ENCODE measurements around the gene GRM7.

DNA sequence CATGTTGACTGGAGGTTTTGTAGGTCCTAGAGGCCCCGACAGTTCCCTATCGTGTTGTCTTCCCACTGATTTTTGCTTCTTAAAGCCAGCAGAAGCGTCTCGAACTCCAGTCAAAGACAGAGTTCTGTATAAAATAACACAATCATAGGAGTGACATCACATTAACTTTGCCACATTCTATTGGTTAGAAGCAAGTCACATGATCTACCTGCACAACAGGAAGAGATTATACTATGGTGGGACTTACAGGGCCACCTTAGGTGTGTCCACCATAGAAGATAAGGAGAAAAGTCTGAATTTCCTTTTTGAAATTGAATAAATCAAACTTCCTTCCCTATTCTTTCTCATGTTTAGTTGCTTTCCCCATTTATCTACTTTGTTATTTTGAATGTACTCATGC is 365.5 kb downstream of the GRM7 start:
- TF ChIP-seq POLR2AphosphoS5 (IDR thresholded peaks at IDR 0.05; ENCODE audit: low read depth, low read length) (no peak), SIN3A (IDR thresholded peaks at IDR 0.05; ENCODE audit: borderline replicate concordance, insufficient read depth, low read length) (no peak), TAF1 (IDR thresholded peaks at IDR 0.05; ENCODE audit: borderline replicate concordance, insufficient read depth, low read length) (no peak), FOXP2 (optimal IDR thresholded peaks at IDR 0.05; ENCODE audit: borderline replicate concordance, extremely low read depth, extremely low read length, insufficient read depth) (no peak)
- TF ChIP-seq, protein P1, sequence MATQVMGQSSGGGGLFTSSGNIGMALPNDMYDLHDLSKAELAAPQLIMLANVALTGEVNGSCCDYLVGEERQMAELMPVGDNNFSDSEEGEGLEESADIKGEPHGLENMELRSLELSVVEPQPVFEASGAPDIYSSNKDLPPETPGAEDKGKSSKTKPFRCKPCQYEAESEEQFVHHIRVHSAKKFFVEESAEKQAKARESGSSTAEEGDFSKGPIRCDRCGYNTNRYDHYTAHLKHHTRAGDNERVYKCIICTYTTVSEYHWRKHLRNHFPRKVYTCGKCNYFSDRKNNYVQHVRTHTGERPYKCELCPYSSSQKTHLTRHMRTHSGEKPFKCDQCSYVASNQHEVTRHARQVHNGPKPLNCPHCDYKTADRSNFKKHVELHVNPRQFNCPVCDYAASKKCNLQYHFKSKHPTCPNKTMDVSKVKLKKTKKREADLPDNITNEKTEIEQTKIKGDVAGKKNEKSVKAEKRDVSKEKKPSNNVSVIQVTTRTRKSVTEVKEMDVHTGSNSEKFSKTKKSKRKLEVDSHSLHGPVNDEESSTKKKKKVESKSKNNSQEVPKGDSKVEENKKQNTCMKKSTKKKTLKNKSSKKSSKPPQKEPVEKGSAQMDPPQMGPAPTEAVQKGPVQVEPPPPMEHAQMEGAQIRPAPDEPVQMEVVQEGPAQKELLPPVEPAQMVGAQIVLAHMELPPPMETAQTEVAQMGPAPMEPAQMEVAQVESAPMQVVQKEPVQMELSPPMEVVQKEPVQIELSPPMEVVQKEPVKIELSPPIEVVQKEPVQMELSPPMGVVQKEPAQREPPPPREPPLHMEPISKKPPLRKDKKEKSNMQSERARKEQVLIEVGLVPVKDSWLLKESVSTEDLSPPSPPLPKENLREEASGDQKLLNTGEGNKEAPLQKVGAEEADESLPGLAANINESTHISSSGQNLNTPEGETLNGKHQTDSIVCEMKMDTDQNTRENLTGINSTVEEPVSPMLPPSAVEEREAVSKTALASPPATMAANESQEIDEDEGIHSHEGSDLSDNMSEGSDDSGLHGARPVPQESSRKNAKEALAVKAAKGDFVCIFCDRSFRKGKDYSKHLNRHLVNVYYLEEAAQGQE (IDR thresholded peaks at IDR 0.05; ENCODE audit: insufficient read depth in 1 of 2, low read depth in 2 of 2, low read length in 2 of 2): no peak

All from PFSK-1 (cell line).